Body of pancreas (tissue), 4 donors: ENCODE measurements around the gene THSD4. TPM values are rescaled to one million over a fixed set of nuclear protein-coding genes. Genes with fewer than 3 reads are reported as not detected.
A peak's percentile ranks its signal among the peaks of the same experiment; 100 is the strongest.

Experiments used
- ATAC-seq: fragments of 150-250 bp; one replicate; pipeline ENCODE4 v1.9.1; 2016
- DNase-seq, 4 donors: peaks; one replicate each; pipeline ENCODE4 v3.0.0-alpha.2; 2019
- H3K27ac ChIP-seq, 4 donors: fragments of 200-600 bp; sonication (generic); 1 replicate in 3 of 4; 2 replicates in 1 of 4; pipeline versions ENCODE4 v1.5.1 to v1.6.1; 2016 to 2019; ENCODE audit warnings: mild to moderate bottlenecking in 1 of 4, mixed read lengths in 1 of 4, moderate library complexity in 1 of 4
- H3K27me3 ChIP-seq, 2 donors: fragments of 200-600 bp; sonication (generic); one replicate each; pipeline ENCODE4 v1.6.0; 2016; ENCODE audit warnings: mild to moderate bottlenecking in 1 of 2
- H3K36me3 ChIP-seq, 2 donors: fragments of 200-600 bp; sonication (generic); replicated peaks in 1 of 2; 2 replicates each; pipeline ENCODE4 v1.5.1; 2016; ENCODE audit warnings: low read depth in 2 of 2; ENCODE audit not compliant: insufficient read depth in 1 of 2
- H3K4me1 ChIP-seq: fragments of 200-600 bp; sonication (generic); one replicate; pipeline ENCODE4 v1.6.0; 2016
- H3K4me3 ChIP-seq, 2 donors: fragments of 200-600 bp; sonication (generic); 1 replicate in 1 of 2; 2 replicates in 1 of 2; pipeline ENCODE4 v1.5.1; 2016 to 2019
- H3K9me3 ChIP-seq, 3 donors: fragments of 200-600 bp; sonication (generic); 1 replicate in 2 of 3; 2 replicates in 1 of 3; pipeline ENCODE4 v1.5.1; 2016
- POLR2A ChIP-seq, 3 donors: fragments of 450-650 bp; IDR thresholded peaks; one replicate each; pipeline ENCODE4 v1.6.1; 2016; ENCODE audit warnings: antibody characterized with exemption in 3 of 3, mild to moderate bottlenecking in 2 of 3
- WGBS, 2 donors: methylation state at CpG; one replicate each; pipeline ENCODE4 v1.1.5; 2017; 5-methylcytosine and 5-hydroxymethylcytosine counted together
- intact Hi-C: fragments of 100-400 bp; cut with DNase I; formaldehyde crosslinking; loops from one replicate; pipeline ENCODE4 v1.15.1; 2023
- total RNA-seq, 2 donors: library from RNA; depleted of rRNA; stranded (reverse); fragments of >200 nt; gene quantifications; one replicate each; pipeline ENCODE4 v1.1.0, GENCODE V29; 2016
- TF ChIP-seq, protein P1 (sequence below), 7 experiments: fragments of 450-650 bp in 4 of 7; fragments of 200-600 bp in 3 of 7; sonication (generic) in 3 of 7; IDR thresholded peaks; one replicate each; pipeline ENCODE4 v1.5.1; 2016 to 2019; ENCODE audit warnings: antibody characterized with exemption in 7 of 7

Gene THSD4
- total RNA-seq, 2 donors from 2014 or later: 12.9 to 16.1 TPM

- Histone ChIP-seq H3K27me3 (no peaks in the 10 kb centered on the region), H3K36me3 (no peaks in the 10 kb centered on the region), H3K9me3 (no peaks in the 10 kb centered on the region), H3K27ac (no peak overlapping the region), H3K4me3 (no peak overlapping the region), H3K4me1 (peaks cover 10% of the 10 kb centered on the region)
- no peak for TF ChIP-seq POLR2A (IDR thresholded peaks at IDR 0.05)
- TF ChIP-seq, protein P1, sequence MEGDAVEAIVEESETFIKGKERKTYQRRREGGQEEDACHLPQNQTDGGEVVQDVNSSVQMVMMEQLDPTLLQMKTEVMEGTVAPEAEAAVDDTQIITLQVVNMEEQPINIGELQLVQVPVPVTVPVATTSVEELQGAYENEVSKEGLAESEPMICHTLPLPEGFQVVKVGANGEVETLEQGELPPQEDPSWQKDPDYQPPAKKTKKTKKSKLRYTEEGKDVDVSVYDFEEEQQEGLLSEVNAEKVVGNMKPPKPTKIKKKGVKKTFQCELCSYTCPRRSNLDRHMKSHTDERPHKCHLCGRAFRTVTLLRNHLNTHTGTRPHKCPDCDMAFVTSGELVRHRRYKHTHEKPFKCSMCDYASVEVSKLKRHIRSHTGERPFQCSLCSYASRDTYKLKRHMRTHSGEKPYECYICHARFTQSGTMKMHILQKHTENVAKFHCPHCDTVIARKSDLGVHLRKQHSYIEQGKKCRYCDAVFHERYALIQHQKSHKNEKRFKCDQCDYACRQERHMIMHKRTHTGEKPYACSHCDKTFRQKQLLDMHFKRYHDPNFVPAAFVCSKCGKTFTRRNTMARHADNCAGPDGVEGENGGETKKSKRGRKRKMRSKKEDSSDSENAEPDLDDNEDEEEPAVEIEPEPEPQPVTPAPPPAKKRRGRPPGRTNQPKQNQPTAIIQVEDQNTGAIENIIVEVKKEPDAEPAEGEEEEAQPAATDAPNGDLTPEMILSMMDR (IDR thresholded peaks at IDR 0.05): no peak
- DNase-seq (no peak), ATAC-seq (no peak)
- WGBS, 2 donors: 72 to 73% methylated on average over 8 to 16 of the region's 16 CpGs
- intact Hi-C loops: no loop called here
Measured at GRCh38 chr15:71777216-71777943, 662.1 kb downstream of the THSD4 start.

GRCh38 chr15:71779073-71779797, 664.0 kb downstream of the THSD4 start:
- Histone ChIP-seq H3K4me3 (no peak overlapping the region), H3K27ac (no peak overlapping the region), H3K36me3 (no peaks in the 10 kb centered on the region), H3K9me3 (no peaks in the 10 kb centered on the region), H3K4me1 (peaks cover 10% of the 10 kb centered on the region), H3K27me3 (no peaks in the 10 kb centered on the region)
- TF ChIP-seq, protein P1 (IDR thresholded peaks at IDR 0.05): no peak
- TF ChIP-seq POLR2A (IDR thresholded peaks at IDR 0.05): no peak
- no peak for ATAC-seq
- intact Hi-C loops: no loop called here
- DNase-seq: no peak
- 77 to 90% methylated on average over 6 of the region's 6 CpGs for WGBS, 2 donors

DNA sequence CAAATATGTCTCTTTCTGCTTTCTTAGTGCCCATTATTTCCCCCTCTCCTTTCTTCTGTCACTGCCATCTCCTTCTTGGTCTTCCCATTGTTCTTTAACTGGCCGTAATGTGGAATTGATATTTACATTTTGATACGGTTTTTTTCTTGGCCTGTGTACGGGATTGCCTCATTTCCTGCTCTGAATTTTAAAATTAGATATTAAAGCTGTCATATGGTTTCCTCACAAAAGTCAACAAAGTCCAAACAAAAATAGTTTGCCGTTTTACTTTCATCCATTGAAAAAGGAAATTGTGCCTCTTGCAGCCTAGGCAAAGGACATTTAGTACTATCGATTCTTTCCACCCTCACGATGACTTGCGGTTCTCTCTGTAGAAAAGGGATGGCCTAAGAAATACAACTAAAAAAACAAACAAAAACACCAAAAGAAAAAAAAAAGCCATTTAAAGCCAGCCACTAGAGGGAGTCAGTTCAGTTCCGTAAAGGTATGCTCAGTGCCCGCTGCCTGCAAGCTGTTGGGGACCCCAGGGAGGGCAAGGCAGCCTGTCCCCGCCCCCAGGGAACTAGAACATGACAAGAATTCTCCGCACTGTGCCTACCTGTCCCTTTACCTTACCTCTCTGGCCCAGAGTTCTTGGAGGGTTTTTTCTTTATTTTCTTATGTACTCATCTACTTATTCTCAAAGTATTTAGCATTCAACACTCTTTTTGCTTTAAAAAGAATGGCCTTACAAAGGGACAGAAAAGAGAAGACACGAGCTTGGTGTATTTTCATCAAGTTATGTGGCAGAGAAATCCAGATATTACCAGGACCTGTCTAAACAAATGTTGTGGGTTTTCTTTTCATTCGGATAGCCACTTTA, 665.1 kb downstream of the THSD4 start:
- H3K9me3 ChIP-seq: no peaks in the 10 kb centered on the region
- H3K36me3 ChIP-seq: no peaks in the 10 kb centered on the region
- ATAC-seq (peak; percentile 56), DNase-seq (peak in 3 of 4 donors; percentile 38 to 53 (median 47))
- no peaks in the 10 kb centered on the region for H3K27me3 ChIP-seq
- whole genome bisulfite sequencing, 2 donors: 10 to 11% methylated on average over 13 of the region's 13 CpGs
- peak overlapping the region in 2 of 4 donors; percentile 1 to 14 for H3K27ac ChIP-seq
- H3K4me1 ChIP-seq: peaks cover 10% of the 10 kb centered on the region
- no peak overlapping the region for H3K4me3 ChIP-seq
- TF ChIP-seq, protein P1 (IDR thresholded peaks at IDR 0.05): peak; percentile 50 to 84 (median 65)
- no peak for TF ChIP-seq POLR2A (IDR thresholded peaks at IDR 0.05)
- intact Hi-C loops: no loop called here

- intact Hi-C loops: no loop called here
- ATAC-seq: no peak
Measured at GRCh38 chr15:71781179-71781964, 666.1 kb downstream of the THSD4 start.

More at GRCh38 chr15:71781179-71781964, 666.1 kb downstream of the THSD4 start:
- no peak for DNase-seq
- Histone ChIP-seq H3K27me3 (no peaks in the 10 kb centered on the region), H3K9me3 (no peaks in the 10 kb centered on the region), H3K4me3 (no peak overlapping the region), H3K27ac (no peak overlapping the region), H3K4me1 (peaks cover 10% of the 10 kb centered on the region), H3K36me3 (no peaks in the 10 kb centered on the region)
- WGBS, 2 donors: 52% methylated on average over 9 of the region's 9 CpGs
- TF ChIP-seq, protein P1 (IDR thresholded peaks at IDR 0.05): no peak
- no peak for TF ChIP-seq POLR2A (IDR thresholded peaks at IDR 0.05)
